Peyer's patch (tissue), 4 donors: Measurements from ENCODE around the gene MARCHF6.
"Not testable (repeated sequence)": the region's sequence is repeated elsewhere in the genome, so short reads cannot be mapped to it uniquely, and the experiment has no call there.

Experiments
- POLR2A ChIP-seq, 2 donors: fragments of 450-650 bp; IDR thresholded peaks; one replicate each; pipeline ENCODE4 v1.5.1; 2017; ENCODE audit warnings: antibody characterized with exemption in 2 of 2, mild to moderate bottlenecking in 2 of 2, moderate library complexity in 2 of 2
- TF ChIP-seq, protein P1 (sequence below), 6 experiments: fragments of 450-650 bp in 4 of 6; fragments of 200-600 bp in 2 of 6; sonication (generic) in 1 of 6; IDR thresholded peaks; one replicate each; pipeline ENCODE4 v1.5.1; 2017 to 2019; ENCODE audit warnings: antibody characterized with exemption in 6 of 6, mild to moderate bottlenecking in 3 of 6, moderate library complexity in 1 of 6

DNA sequence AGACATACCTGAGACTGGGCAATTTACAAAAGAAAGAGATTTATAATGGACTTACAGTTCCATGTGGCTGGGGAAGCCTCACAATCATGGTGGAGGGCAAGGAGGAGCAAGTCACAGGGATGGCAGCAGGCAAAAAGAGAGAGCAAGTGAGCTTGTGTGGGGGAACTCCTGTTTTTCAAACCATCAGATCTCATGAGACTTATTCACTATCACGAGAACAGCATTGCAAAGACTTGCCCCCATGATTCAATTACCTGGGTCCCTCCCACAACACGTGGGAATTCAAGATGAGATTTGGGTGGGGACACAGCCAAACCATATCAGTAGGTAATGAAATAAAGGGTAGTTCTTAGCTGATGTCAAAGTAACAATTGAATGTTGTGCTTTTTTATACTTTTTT is 17.9 kb downstream of the MARCHF6 start:
- TF ChIP-seq, protein P1, sequence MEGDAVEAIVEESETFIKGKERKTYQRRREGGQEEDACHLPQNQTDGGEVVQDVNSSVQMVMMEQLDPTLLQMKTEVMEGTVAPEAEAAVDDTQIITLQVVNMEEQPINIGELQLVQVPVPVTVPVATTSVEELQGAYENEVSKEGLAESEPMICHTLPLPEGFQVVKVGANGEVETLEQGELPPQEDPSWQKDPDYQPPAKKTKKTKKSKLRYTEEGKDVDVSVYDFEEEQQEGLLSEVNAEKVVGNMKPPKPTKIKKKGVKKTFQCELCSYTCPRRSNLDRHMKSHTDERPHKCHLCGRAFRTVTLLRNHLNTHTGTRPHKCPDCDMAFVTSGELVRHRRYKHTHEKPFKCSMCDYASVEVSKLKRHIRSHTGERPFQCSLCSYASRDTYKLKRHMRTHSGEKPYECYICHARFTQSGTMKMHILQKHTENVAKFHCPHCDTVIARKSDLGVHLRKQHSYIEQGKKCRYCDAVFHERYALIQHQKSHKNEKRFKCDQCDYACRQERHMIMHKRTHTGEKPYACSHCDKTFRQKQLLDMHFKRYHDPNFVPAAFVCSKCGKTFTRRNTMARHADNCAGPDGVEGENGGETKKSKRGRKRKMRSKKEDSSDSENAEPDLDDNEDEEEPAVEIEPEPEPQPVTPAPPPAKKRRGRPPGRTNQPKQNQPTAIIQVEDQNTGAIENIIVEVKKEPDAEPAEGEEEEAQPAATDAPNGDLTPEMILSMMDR (IDR thresholded peaks at IDR 0.05) = not testable (repeated sequence)
- TF ChIP-seq POLR2A (IDR thresholded peaks at IDR 0.05) = not testable (repeated sequence)
